Raji (cell line): ENCODE data around the gene DLG2.

Experiments
- POLR2A ChIP-seq: IDR thresholded peaks from 2 replicates; pipeline ENCODE4 v1.6.1; 2011; ENCODE audit warnings: low read depth, low read length, control low read depth; ENCODE audit not compliant: insufficient read depth

The DLG2 gene

DNA sequence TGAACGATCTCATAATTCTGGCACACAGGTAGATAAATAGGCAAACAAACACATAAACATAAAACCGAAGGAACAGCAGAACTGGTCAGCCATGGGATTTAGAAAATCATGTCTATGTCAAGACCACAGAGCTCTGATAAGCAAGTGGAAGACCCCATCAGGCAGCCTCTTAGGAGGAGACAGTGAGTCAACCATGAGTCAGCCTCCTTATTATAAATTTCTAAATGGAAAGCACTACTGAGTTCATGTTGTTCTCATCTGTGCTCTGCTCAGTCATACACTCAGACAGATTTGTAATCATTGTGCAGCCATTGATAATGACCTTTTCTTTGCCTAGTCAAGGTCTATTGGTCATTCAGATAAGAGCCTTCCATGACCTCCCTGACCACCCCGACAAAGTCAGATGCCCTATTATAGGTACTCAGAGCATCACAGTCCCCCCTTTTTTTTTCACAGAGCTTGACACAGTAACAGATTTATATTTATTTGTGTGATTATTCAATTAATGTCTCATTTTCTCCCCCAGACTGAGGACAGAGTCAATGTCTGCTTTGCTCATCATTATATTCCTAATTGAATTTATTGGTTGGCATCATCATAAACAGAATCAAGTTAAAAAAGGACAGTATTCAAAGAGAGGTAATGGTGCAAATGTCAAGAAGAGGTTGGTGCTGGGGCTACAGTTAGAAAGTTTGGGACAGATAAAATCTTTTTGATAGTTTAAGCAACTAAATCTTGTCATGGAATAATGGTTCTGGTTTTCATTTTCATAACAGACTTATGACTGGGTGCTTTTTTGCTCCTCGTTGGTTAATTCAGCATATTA lies 1761.3 kb downstream of the DLG2 start:
- no peak for TF ChIP-seq POLR2A

DNA sequence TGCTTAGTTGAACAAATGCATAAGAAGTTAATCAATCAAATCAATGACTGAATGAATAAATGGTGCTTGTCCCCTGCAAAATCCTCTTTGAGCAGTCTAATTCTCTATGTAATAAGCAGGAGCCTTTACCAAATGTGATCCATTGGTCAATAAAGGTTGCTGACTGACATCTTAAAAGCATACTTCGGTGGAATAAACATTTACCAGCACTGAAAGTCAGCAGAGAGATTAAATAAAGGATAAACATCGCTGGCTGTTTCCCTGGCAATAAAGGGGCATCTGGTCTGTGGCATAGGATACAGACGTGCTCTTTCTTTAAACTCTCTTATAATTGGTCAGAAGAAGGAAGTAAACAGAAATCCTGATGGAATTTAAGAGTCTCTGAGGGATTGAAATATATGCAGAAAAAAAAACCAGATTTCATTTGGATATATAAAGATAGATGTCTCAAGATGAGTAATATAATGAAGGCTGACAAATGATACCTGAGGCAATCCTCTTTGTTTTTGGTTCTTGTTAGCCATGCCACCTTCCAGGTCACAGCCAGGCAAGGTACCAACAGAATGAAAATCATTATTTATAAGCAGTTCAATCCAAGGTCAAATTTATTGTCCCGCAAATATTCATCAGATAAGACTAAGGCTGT lies 1762.6 kb downstream of the DLG2 start:
- TF ChIP-seq POLR2A = no peak

DNA sequence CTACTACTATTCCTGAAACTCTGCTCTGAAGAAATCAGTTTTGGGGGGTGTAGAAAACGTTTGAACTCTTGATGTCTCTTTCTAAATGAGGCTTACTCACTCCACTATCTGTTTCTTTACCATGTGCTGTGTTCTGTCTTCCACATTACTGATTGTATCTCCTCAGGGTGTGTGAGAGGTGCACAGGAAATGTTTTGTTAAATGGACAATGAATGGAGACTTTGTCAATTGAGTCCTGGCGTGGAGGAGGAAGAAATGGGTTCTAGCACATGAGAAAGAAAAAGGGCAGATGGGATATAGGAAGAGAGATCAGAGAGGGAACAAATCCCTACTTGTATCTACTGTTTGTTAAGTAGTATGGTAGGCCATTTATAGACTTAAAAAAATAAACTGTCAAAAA lies 1763.9 kb downstream of the DLG2 start:
- no peak for TF ChIP-seq POLR2A

DNA sequence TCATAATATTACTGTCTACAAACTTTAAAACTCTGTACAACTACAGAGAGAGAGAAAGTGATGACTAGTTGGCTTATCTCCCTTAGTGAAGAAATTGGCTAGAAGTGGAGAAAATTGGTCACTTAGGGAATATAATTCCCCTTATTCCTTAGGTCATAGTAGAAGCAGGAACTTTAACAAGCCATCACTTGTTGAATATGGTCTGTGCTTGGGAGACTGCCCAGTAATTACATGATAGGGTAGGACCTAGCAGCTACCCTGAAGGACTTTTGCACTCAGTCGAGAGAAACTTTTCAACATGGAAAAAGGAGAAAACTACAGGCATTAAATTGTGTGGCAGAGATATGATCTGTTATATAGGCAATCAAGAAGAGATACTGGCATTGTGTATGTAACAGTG lies 1764.5 kb downstream of the DLG2 start:
- no peak for TF ChIP-seq POLR2A

GRCh38 chr11:83862033-83862432 lies 1765.1 kb downstream of the DLG2 start:
- TF ChIP-seq POLR2A = no peak

- TF ChIP-seq POLR2A = no peak
Observed at GRCh38 chr11:83858694-83859093, 1768.5 kb downstream of the DLG2 start.

DNA sequence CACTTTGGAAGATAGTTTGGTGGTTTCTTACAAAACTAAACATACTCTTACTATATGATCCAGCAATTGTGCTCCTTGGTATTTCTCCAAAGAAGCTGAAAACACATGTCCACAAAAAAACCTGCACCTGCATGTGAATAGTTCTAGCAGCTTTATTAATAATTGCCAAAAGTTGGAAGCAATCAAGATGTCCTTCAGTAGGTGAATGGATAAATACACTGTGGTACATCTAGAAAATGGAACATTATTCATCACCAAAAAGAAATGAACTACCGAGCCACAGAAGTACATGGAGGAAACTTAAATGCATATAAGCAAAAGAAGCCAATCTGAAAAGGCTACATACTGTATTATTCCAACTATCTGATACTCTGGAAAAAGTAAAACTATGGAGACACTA lies 1771.9 kb downstream of the DLG2 start:
- no peak for TF ChIP-seq POLR2A

- no peak for TF ChIP-seq POLR2A
Observed at GRCh38 chr11:83852775-83853442, 1774.2 kb downstream of the DLG2 start.

GRCh38 chr11:83852012-83852411 lies 1775.1 kb downstream of the DLG2 start:
- TF ChIP-seq POLR2A = no peak

DNA sequence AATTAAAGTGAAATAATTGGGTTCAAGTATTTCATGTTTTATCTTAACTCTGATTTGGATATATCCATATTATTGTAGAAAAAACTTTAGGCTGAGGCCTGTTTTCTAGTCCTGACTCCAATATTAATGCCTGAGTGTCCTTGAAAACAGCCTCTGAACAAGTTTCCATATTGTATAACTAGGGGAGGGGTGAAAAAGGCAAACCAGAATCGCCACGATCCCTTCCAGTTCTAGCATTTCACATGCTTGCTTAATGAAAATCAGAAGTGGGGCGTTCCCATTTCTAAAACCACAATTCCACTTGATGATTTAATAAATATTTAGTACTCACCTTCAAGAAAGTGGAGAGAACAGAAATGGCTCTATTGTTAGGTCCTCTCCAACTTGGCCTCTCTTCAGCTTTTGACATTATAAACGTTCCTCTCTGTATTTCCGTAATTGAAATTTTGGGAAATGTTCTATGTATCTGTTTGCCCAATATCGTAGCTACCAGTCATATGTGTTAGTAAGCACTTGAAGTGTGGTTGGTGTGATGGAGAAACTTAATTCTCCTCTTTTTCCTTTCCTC lies 1779.6 kb downstream of the DLG2 start:
- no peak for TF ChIP-seq POLR2A

GRCh38 chr11:83845797-83846196 lies 1781.3 kb downstream of the DLG2 start:
- TF ChIP-seq POLR2A = no peak

GRCh38 chr11:83840326-83840725 lies 1786.8 kb downstream of the DLG2 start:
- no peak for TF ChIP-seq POLR2A

GRCh38 chr11:83836883-83837654 lies 1790.1 kb downstream of the DLG2 start:
- no peak for TF ChIP-seq POLR2A

- TF ChIP-seq POLR2A = no peak
Observed at GRCh38 chr11:83836065-83836464, 1791.1 kb downstream of the DLG2 start.

DNA sequence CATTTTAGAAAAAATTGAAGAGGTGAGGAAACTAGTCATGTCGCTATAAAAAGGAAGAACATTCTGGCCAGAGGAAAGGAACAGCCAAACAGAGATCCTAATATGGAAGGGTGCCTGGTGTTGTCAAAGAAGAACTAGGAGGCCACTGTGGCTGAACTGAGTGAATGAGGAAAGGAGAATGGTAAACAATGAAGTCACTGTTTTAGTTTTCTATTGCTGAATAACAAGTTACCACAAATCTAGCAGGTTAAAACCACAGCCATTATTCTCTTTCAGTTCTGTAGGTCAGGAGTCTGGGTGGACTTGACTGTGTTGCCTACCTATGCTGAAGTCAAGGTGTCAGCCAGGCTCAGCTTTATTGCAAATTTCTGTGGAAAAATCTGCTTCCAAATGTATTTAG lies 1791.7 kb downstream of the DLG2 start:
- no peak for TF ChIP-seq POLR2A

DNA sequence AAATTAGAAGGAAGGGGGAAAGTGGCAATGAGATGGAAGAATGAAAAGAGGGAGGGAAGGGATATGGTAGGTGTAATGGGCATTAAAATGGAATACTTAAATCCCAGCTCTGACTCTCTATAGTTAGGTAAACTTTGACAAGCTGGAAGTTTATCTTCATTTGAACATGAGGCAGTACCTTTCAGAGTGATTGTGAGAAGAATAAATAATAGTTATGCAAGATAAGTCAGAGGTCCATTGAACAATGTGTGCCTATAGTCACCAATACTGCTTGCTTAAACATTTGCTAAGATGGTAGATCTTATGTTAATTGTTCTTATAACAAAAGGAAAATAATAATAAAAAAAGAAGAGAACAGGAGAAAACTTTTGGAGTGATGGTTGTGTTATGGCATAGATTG lies 1795.2 kb downstream of the DLG2 start:
- TF ChIP-seq POLR2A = no peak
